ENCODE data around the gene TBX18. TPM values are rescaled to one million over a fixed set of nuclear protein-coding genes. Genes with fewer than 3 reads are reported as not detected.

TBX18 gene
- total RNA-seq, 1 experiment from 2014 or later = not detected

DNA sequence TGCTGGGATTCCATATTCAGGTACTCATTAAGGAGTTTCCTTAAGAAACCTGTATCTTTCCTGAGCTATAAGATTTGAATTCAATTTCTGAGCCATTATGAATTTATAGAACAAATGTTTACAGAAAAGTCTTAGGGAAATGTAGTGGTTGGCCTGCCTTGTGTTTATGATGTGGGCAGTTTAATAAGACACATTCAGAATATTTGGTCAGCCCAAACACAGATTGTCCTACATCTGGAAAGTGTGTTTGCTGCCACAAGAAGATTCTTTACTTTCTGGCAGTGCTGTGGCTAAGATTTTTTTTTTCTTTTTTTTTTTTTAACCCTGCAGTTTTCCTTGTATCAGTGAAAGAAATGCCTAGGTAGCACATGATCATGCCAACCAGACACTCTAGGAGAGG is 15.2 kb downstream of the TBX18 start:
- H3K27me3 ChIP-seq (ENCODE audit: insufficient read depth, low read length) = no peaks in the 10 kb centered on the region
- no peaks in the 10 kb centered on the region for H3K4me1 Mint-ChIP-seq

More for the DNA sequence above, 15.2 kb downstream of the TBX18 start:
- Histone ChIP-seq H4K20me1 (ENCODE audit: control insufficient read depth, insufficient read depth, insufficient read length) (no peaks in the 10 kb centered on the region), H3K23ac (ENCODE audit: insufficient read length, low read depth, low read length) (no peak overlapping the region), H3K23me2 (ENCODE audit: insufficient read length, low read depth, low read length, poor library complexity, severe bottlenecking) (no peaks in the 10 kb centered on the region), H2AK5ac (ENCODE audit: insufficient read length, low read length) (no peak overlapping the region), H3K9ac (ENCODE audit: extremely low read depth, insufficient read length, low read length) (no peak overlapping the region), H3K56ac (ENCODE audit: insufficient read length, low read depth, low read length) (no peak overlapping the region), H3K4me2 (ENCODE audit: insufficient read depth, insufficient read length, low read length) (no peak overlapping the region), H3K14ac (ENCODE audit: insufficient read depth, low read length) (no peak overlapping the region), H3K79me2 (ENCODE audit: insufficient read depth, low read length) (no peaks in the 10 kb centered on the region), H4K91ac (ENCODE audit: insufficient read length, low read depth, low read length) (no peak overlapping the region), H4K5ac (ENCODE audit: insufficient read length, low read depth, low read length) (no peak overlapping the region), H3K18ac (ENCODE audit: insufficient read length, low read depth, low read length) (no peak overlapping the region), H2AFZ (ENCODE audit: low read length) (no peak overlapping the region), H3K9me3 (ENCODE audit: control insufficient read depth, low read depth, low read length) (no peaks in the 10 kb centered on the region), H2BK20ac (ENCODE audit: low read depth, low read length, poor library complexity, severe bottlenecking) (no peak overlapping the region), H3K4ac (ENCODE audit: low read depth, low read length) (no peak overlapping the region), H3K27ac (ENCODE audit: insufficient read length, low read depth, low read length) (no peak overlapping the region), H4K8ac (replicated peaks; ENCODE audit: insufficient read length, low read depth, low read length) (no peak overlapping the region), H2BK15ac (ENCODE audit: low read depth, low read length) (no peak overlapping the region), H2BK5ac (ENCODE audit: insufficient read length, low read length) (no peak overlapping the region), H2BK120ac (ENCODE audit: low read depth, low read length, poor library complexity, severe bottlenecking) (no peak overlapping the region), H3T11ph (ENCODE audit: low read length) (no peak overlapping the region), H3K79me1 (ENCODE audit: insufficient read depth, low read depth, low read length, poor library complexity, severe bottlenecking) (no peaks in the 10 kb centered on the region), H2BK12ac (ENCODE audit: insufficient read length, low read depth, low read length) (no peak overlapping the region), H3K4me1 (ENCODE audit: insufficient read depth, low read length) (no peaks in the 10 kb centered on the region)
- Mint-ChIP-seq H3K27me3 (ENCODE audit: low read depth) (peaks cover 29% of the 10 kb centered on the region), H3K36me3 (ENCODE audit: insufficient read depth in 1 of 3, low read depth in 3 of 3) (no peaks in the 10 kb centered on the region), H3K9me3 (no peaks in the 10 kb centered on the region), H3K27ac (no peak overlapping the region), H3K4me3 (no peak overlapping the region)
- no peak for DNase-seq
- TF ChIP-seq, protein P1, sequence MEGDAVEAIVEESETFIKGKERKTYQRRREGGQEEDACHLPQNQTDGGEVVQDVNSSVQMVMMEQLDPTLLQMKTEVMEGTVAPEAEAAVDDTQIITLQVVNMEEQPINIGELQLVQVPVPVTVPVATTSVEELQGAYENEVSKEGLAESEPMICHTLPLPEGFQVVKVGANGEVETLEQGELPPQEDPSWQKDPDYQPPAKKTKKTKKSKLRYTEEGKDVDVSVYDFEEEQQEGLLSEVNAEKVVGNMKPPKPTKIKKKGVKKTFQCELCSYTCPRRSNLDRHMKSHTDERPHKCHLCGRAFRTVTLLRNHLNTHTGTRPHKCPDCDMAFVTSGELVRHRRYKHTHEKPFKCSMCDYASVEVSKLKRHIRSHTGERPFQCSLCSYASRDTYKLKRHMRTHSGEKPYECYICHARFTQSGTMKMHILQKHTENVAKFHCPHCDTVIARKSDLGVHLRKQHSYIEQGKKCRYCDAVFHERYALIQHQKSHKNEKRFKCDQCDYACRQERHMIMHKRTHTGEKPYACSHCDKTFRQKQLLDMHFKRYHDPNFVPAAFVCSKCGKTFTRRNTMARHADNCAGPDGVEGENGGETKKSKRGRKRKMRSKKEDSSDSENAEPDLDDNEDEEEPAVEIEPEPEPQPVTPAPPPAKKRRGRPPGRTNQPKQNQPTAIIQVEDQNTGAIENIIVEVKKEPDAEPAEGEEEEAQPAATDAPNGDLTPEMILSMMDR (conservative IDR thresholded peaks at IDR 0.05) = no peak

Measured in H9 (cell line).